SW 1271 (cell line): Measurements from ENCODE around the gene PTBP2.
A peak's percentile ranks its signal among the peaks of the same experiment; 100 is the strongest.

Experiments used
- DNase-seq, 2 experiments: peaks; one replicate each; lab custom pipeline; 2025; lab: John Stamatoyannopoulos, UW

Gene PTBP2

DNA sequence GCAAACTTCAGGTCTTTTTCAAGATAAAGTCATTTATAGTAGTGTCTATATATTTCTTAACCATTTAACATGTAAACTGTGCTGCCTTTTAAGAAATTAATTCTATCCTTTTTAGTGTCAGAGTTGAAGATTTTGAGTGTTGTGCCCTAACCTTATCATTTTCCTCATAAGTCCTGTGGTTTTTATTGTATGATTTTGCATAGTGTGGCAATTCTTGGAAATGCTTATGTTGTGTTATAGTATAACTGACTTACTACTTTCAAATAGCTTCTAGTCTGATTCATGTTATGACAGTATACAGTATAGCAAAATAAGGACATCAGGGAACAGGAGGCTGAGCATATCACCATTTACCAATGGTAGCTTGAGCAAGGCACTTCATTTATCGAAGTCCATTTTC is 99.1 kb downstream of the PTBP2 start:
- no peak for DNase-seq

DNA sequence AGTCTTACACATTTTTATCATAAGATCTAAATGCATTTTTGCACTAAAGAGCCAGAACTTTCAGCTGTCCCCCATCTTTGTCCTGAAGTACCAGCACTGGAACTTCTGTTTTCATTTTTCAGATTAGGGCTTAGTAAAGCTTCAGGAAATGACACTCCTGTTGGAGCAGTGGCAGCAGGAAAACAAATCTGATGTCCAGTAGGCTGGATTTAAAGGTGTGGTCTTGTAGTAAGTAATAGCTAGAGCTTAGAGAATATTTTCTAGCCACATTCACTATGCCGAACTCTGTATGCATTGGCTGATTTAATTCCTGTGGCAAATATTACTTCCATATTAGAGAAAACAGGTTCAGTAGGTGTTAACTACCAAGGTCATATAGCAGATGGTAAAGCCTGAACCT is 103.6 kb downstream of the PTBP2 start:
- DNase-seq, result no peak

- no peak for DNase-seq
Observed at GRCh38 chr1:96825950-96826576, 104.5 kb downstream of the PTBP2 start.

DNA sequence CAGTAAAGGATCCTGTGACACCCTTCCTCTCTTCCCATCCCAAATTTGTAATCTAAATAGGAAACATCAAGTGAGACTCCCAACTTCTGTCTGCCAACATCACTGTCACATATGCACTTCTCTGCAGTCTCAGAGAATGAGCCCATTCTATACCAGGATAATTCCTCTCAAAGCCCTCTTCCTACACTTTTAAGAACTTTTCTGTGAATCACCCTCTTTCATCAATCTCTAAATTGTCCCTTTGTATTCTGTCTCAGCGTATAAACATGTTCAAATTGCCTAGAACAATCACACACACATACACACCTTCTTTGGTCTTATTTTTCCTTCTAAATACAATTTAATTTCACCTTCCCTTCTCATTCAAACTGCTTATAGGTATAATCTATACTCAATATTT is 111.8 kb downstream of the PTBP2 start:
- no peak for DNase-seq

- no peak for DNase-seq
Observed at GRCh38 chr1:96834986-96835385, 113.4 kb downstream of the PTBP2 start.

- DNase-seq, result no peak
Observed at GRCh38 chr1:96837057-96837780, 115.6 kb downstream of the PTBP2 start.

DNA sequence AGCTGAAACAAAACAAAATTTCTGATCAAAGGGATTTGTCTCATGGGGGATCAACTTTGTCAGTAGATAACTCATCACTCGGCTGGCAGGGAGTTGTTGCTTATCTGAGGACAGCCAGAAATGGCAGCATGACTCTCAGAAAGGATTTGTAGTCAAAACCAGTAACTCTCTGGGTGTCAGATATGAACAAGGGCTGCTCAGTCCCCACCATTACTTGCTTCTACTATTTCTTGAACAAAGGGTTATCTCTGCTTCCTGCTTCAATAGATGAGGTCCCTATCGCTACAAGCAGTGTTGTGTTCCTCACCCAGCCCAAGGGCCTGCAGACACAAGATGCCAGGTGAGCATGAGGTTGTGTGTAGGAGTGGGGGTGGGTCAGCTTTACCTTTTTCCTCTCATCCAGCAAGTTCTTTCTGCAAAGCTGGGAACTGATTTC is 116.2 kb downstream of the PTBP2 start:
- DNase-seq, result no peak

DNA sequence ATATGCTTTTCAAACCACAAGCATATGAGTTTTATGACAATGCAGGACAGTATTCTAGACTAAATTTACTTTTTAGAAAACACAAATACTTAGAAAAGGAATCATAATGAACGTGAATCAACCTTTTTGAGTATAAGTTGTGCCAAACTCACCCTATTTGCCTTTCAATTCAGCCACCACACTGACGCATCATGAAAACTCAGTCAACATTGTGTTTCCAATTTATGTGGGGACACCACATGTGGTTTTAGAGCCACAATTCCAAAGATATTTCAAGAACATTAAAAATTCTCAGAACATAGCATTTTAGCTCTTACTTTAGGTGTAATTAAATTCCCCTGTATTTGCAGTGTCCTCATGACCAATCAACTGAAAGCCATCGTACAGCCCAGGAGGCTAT is 118.8 kb downstream of the PTBP2 start:
- no peak for DNase-seq

DNA sequence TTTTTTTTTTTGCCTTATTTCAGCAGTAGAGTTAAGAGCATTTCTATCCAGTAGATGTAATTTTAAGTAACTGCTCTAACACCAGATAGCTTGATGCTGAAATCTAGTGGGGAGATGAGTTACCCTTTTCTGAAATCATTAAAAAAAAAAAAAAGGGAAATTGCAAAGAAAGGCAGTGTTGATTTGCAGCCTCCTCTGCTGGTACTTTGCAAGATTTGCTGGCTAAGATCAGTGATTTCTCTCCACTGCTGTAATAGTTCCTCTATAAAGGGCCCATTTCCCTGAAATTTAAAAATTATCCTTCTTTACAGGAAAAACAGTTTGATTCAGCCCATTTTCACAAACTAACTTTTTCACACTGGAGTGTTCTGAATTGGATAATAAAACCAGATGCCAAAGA is 120.6 kb downstream of the PTBP2 start:
- no peak for DNase-seq

GRCh38 chr1:96843196-96843595 is 121.6 kb downstream of the PTBP2 start:
- no peak for DNase-seq

- DNase-seq, result no peak
Observed at GRCh38 chr1:96843601-96844000, 122.0 kb downstream of the PTBP2 start.

DNA sequence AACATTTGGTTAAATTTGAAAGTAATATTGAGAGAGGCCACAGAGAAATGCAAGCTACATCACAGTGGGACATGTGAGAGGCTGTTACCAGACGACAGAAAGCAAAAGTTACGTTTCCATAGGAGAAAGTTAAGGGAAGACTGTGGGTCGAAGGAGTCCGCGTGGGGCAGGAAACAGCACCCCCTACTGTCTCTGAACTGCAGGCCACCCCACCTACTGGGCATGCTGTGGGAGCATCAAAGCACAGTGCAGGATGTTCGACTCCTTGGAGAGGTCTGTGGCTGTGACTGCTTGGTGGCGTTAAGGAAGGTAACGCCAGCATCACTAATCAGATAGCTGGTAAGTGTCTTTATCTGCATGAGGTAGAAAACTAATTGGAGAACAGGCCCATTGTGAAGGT is 123.9 kb downstream of the PTBP2 start:
- DNase-seq, result peak in 1 of 2 experiments; percentile 2

DNA sequence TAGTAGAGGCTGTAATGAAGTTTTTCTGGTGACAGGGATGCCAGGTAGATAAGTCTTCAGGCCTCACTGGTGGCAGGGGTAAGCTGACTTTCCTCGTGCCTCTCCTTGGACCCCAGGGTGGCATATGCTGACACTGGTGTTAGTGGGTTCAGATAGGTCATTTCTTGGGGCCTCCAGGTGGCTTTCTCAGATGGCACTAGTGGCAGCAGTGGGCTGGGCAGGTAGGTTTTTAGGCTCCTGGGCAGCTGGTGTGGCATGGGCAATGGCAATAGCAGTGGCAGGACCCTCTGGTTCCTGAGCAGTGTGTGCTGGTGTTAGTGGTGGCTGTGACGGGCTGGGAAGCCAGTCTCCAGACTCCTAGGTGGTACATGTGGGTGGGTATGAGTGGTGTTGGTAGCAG is 140.3 kb downstream of the PTBP2 start:
- DNase-seq, result no peak

DNA sequence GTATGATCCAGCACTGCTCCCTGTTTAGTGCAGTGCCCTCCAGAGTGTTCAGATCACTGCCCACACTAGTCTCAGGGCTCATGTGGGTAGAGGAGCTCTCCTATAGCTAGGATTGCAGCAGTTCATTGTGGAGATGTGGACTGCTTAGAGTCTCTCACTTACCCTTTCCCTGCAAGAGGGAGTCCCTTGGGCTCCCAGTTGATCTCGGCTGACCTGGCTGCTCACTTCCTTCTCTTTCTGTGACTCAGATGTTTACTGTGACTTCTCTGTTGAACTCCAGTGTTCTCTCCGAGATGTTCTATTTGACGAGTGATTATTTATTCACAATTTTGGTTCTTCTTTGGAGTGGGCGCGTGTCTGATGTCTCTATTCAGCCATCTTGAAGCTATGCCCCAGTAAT is 141.9 kb downstream of the PTBP2 start:
- no peak for DNase-seq
